Fibroblast of mammary gland (primary cell): ENCODE results near the gene PRKN.

Experiments used
- DNase-seq: peaks from one replicate; pipeline ENCODE4 v3.0.0-alpha.2; 2010; ENCODE audit warnings: low read depth
- H3K4me3 ChIP-seq: 2 replicates; pipeline ENCODE4 v1.5.1; 2011; ENCODE audit warnings: low read depth, mild to moderate bottlenecking, low read length, moderate library complexity; ENCODE audit not compliant: control insufficient read depth
- TF ChIP-seq, protein P1 (sequence below): conservative IDR thresholded peaks from 2 replicates; pipeline ENCODE4 v1.5.1; 2011; ENCODE audit warnings: low read depth, low read length, inconsistent platforms; ENCODE audit not compliant: control insufficient read depth, insufficient read depth

The PRKN gene

DNA sequence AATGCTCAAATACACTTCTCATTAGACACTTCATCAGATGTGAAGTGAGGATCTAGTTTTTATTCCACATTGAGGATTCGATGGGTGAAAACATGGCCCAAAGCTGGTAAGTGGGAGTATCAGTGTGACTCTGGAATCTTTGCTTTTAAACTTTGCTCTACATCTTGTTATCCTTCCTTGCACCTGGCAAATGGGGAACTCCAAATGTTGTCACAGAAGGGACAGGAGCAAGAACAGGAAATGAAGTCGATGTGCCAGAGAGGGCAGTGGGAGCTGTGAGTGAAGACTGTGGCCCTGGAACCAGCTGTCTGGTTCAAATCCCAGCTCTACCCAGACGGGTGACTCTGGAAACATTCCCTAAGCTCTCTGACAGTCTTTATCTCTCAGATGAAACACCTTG, 1367.0 kb downstream of the PRKN start:
- no peak for DNase-seq
- no peak overlapping the region for H3K4me3 ChIP-seq
- TF ChIP-seq, protein P1, sequence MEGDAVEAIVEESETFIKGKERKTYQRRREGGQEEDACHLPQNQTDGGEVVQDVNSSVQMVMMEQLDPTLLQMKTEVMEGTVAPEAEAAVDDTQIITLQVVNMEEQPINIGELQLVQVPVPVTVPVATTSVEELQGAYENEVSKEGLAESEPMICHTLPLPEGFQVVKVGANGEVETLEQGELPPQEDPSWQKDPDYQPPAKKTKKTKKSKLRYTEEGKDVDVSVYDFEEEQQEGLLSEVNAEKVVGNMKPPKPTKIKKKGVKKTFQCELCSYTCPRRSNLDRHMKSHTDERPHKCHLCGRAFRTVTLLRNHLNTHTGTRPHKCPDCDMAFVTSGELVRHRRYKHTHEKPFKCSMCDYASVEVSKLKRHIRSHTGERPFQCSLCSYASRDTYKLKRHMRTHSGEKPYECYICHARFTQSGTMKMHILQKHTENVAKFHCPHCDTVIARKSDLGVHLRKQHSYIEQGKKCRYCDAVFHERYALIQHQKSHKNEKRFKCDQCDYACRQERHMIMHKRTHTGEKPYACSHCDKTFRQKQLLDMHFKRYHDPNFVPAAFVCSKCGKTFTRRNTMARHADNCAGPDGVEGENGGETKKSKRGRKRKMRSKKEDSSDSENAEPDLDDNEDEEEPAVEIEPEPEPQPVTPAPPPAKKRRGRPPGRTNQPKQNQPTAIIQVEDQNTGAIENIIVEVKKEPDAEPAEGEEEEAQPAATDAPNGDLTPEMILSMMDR, result no peak

DNA sequence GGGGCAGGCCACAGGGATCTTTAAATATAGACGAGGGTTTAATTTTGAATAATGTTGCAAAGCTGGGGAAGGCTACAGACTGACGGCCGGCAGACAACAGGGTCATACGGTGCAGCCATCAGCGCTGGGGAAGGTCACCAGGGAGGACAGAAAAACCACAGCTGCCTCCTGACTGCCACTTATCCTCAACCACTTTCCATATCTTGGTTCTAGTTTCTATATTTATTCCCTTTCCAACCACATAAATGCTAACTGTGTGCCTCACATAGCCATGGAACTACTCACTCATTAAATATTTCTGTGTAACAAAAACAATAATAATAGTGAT, 1368.0 kb downstream of the PRKN start:
- no peak overlapping the region for H3K4me3 ChIP-seq
- DNase-seq, result no peak
- TF ChIP-seq, protein P1, result no peak

DNA sequence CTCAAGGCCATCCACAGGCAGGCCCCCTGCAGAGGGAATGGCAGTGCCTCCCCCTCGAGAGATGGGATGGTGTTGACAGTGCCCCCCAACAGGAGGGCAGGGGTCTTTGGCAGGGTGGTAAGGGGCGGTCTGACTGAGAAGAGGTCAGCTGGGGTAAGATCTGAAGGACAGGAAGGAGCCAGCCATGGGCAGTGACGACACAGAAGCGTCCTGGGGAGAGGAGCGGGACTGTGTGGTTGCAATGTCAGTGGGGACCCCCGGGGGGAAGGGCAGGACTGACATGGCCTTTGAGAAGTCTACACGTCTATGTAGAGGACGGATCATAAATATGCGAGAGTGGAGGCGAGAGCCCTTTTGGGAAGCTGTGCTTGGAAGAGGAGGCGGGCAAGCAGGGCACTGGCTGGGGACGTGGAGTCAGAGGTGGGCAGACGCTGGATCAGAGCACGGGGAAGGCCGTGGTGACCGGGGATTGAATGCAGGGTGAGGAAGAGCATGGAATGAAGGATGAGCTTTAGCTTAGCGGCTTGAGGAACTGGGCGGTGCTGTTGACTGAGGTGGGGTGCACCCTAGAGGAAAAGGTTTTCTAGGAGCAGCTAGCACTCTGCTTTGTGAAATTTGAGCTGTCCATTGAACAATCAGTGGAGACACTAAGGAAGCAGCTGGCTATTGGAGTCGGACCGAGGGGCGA, 1371.3 kb downstream of the PRKN start:
- TF ChIP-seq, protein P1, result no peak

DNA sequence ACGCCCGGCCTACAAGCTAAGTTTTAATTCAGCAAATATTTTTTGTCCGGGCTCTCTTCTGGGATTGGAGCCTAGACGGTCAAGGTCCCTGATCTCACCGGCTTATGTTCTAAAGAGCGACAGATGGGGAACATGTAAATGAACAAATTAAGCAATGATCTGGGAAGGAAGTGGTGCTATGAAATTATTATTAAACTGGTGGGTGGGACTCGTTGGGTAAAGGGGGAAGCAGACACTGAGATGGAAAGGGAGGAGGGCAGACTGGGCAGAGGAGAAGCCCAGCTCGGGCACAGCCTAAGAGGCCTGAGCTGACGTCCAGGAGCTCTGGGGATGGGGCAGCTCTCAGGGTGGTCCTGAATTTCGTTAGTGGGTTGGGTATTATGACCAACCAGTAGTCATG, 1371.9 kb downstream of the PRKN start:
- DNase-seq, result no peak
- no peak overlapping the region for H3K4me3 ChIP-seq
- TF ChIP-seq, protein P1, result no peak

More for the DNA sequence above, 1371.3 kb downstream of the PRKN start:
- DNase-seq, result no peak
- no peak overlapping the region for H3K4me3 ChIP-seq

DNA sequence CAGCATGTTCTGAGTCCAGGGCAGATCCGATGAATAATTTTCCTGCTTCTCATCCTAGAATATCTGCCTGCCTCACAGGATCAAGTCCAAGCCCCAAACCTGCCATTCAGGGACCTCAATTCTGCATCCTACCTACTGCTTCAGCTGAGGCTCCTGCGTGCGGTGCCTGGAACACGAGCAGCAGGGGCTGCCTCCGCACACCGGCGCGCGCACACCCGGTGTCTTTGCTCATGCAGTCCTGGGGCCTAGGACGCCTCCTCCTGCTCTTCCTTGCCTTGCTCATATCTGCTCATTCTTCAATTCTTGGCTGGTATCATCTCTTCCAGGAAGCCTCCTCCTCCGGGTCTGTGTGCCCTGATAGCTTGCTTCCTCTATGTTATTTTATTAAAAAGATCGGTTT, 1372.6 kb downstream of the PRKN start:
- TF ChIP-seq, protein P1, result no peak
- DNase-seq, result no peak
- no peak overlapping the region for H3K4me3 ChIP-seq

DNA sequence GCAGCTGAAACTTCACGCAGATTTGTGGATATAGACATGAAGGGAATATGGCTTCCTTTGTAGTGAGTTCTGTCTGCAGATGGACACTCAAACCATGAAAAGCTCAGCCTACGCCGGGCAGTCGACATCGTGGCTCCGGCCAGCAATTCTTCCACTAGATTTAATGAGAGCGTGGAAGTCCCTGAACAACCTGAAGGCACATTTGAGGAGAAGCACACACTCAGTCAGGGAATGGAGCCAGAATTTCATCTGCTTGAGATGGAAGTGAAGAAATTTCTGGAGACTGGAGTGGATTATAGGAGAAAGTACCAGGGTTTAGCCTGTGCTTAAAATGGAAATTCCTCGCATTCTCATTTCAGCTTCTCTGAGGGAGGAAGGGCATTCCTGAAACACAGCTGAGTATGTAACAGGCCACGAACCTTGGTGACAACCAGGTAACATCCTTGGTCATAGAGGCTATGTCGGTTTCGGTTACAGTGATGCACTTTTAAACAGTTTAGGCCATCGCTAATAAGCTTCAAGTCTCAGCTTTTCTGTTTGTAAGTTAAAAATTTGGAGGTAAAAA, 1373.2 kb downstream of the PRKN start:
- DNase-seq, result no peak
- TF ChIP-seq, protein P1, result no peak
- H3K4me3 ChIP-seq, result no peak overlapping the region
